Neural progenitor cell (in vitro differentiated cells): ENCODE measurements around the gene RARRES1.

Experiments used
- CTCF ChIP-seq: fragments of 200-600 bp; sonication (generic); IDR thresholded peaks from 2 replicates; pipeline ENCODE4 v1.5.1; 2017; ENCODE audit warnings: antibody characterized with exemption, mild to moderate bottlenecking
- EZH2phosphoT487 ChIP-seq: fragments of 200-600 bp; sonication (generic); IDR thresholded peaks from 2 replicates; pipeline ENCODE4 v1.6.1; 2017; ENCODE audit warnings: antibody characterized with exemption

DNA sequence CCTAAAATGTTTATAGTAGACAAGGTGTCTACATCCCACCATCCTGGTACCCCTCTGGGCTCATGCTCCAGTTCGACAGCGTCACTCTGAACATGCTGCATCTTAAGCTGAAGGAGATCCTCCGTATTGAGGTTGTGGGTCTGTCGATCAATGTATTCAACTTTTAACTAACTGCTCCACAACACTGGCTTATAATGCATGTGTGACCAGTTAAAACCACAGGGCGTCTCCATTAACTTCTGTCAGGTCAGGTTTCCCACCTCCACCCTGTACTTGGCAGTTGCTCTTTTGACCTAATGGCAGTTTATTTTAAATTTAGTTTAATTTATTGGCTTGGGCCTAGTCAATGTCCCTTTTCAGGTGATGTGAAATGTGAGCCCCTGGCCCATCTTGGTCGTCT lies 17.8 kb upstream of the RARRES1 start:
- TF ChIP-seq CTCF (no peak), EZH2phosphoT487 (no peak)
